CD4-positive, alpha-beta T cell treated with Interleukin-10 for 1 hour (primary cell): ENCODE measurements around the gene ING4.

ENCODE experiments used
- DNase-seq: peaks from one replicate; pipeline ENCODE4 v3.0.0-alpha.2; 2020

Gene ING4

GRCh38 chr12:6632026-6632983 is 30.6 kb downstream of the ING4 start:
- peak; percentile 69 for DNase-seq

- DNase-seq, result no peak
These were observed 31.4 kb downstream of the ING4 start for GRCh38 chr12:6631549-6631961.

GRCh38 chr12:6630736-6631135 is 32.2 kb downstream of the ING4 start:
- no peak for DNase-seq

DNA sequence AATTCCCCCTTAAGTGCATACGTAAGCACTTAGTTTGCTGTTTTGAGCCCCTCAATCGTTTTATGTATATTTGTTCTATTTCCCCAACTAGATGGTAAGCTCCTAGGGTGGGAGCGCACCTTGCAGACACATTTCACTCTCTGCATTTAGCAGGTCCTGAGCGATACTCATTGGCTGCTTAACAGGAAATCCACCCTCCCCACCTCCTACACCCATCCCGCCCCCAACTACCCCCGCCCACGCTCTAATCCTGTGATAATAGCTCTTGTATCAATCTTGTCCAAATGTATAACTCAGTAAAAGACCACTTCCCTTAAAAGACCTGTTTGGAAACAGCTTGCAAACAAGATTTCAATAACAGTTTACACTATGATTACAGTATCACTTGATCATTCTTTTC is 35.3 kb downstream of the ING4 start:
- peak; percentile 64 for DNase-seq

DNA sequence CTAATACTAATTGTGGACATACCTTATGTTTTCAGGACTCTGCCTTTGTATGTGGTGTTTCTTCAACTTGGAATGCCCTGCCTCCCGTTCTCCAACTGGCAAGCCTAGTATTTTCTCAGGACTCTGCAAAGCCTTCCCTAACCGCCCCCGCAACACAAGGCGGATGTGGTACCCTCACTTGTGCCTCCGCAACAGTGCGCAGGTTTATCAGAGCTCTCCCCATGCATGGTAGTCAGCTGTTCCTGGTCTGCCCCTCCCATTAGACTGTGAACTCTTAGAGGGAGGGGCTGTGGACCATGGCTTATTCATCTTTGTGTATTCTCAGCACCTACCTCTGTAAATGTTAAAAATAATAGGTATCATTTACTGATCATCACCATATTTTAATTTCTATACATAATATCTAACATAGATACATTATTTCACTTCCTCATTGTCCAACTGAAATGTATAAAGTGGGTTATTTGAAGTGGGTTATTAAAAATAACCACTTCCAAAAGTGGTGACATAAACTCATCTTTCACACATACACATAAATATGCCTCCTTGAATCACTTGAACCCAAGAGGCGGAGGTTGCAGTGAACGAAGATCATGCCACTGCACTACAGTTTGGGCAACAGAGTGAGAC is 36.1 kb downstream of the ING4 start:
- no peak for DNase-seq

- no peak for DNase-seq
These were observed 42.0 kb downstream of the ING4 start for GRCh38 chr12:6620885-6621274.

DNA sequence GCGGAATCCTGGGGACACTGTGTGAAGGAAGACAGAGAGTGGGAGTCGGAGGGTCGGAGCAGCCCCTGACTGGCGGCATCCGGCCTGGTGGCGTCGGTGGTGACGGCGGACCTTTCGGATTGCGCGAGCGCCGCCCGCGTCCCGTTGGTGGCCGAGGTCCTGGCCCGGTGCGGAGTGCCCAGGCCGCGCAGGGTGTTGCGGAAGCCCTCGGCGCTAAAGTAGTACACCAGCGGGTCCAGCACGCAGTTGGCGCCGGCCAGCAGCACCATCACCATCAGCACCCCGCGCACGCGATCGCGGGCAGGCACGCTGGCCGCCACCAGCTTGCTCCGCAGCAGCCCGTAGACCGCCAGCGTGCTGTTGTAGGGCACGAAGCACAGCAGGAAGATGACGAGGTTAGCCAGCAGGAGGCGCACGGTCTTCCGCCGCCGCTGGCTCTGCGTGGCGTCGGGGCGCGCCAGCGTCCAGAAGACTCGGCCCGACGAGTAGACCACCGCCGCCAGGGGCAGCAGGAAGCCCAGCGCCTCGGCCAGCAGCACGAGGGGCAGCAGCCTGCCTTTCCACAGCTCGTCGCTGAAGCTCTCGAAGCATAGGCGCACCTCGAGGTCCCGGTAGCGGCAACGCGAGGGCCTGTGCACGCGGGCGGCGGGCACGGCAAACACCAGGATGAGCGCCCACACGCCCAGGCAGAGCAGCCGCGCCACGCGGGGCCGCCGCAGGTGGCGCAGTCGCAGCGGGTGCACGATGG is 42.6 kb downstream of the ING4 start:
- peak; percentile 59 for DNase-seq

- DNase-seq, result no peak
These were observed 44.3 kb downstream of the ING4 start for GRCh38 chr12:6618483-6619225.

DNA sequence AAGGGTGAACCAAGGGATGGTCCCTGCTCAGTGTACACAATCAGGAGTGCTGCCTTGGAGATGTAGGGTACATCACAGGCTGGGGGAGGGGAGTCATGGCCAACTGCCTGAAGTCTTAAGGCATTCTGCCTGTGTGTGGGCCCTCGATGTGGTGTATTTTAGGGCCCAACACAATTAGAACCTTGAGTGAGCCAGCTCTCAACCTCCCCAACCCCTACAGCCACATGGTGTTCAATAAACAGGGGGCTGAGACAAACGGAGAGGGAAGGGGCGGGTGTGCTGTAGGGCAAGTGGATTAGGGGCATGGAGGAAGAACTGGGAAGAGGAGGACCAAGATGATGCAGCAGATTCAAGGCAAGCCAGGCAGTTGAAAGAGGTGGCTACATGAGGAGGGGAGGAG is 47.1 kb downstream of the ING4 start:
- no peak for DNase-seq

GRCh38 chr12:6614513-6615172 is 48.3 kb downstream of the ING4 start:
- no peak for DNase-seq

DNA sequence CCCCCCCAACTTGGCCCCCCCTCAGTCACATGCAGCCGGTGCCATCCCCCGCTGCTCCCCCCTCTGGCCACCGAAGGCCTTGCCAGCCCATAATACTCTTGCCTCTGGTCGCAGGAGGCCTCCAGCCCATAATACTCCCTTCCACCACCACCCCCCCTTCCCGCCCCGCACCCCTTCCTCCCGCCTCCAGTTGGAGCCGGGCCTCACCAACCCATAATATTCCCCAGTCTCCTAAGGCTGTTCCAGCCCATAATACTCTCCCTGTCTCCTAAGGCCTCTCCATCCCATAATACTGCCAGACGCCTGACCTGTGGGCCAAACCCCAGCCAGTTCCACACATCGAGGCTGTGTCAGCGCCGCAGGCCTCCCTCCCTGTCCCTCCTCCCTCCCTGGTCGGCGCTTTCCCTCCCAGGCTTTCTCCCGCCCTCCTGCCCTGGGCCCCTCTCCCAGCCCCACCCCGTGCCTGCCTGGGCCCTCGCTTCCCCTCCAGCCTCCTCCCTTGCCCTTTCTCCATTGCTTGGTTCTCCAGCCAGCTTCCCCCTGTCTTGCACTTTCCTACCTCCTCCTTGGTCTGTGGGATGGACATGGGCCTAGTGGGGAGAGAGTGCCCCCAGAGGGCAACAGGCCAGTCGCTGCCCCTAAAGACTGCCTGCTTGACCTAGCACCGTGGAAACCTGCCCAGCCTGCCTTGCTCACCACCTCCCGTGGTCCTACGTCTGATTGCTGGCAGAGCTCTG is 49.0 kb downstream of the ING4 start:
- DNase-seq, result peak; percentile 82

DNA sequence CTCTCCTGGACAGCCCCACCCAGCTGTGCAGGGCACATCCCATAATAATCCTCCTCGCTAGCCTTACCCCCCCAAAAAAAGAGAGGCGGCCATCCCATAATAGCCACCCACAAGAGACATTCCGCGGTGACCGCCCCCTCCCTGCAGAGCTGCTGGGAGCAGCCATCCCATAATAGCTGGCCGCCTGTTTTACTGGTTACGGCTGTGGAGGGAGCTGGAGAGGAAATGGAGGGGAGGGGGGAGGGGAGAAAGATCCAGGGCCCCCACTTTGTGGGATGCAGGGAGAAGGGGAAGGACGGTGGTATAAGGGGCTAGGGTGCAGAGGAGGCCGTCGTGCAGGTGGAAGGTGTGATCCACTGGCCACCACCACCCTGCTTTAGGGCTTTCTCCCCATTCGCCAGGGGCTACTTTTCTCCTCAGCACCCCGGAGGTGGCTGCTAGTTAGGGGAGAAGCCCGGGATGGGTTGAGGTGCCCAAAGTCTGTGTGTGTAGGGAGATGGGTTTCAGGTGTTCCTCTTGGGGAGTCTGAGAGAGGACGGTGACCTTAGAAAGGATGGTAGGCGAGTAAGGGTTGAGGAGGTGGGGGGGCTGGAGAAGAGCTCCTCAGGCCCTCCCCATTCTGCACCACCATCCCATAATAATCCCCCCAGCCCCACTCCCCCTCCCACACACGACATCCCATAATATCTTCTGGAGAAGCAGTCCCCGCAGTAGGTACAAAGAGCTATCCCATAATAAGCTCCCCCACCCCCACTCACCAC is 49.7 kb downstream of the ING4 start:
- DNase-seq, result peak; percentile 64

GRCh38 chr12:6612652-6613014 is 50.3 kb downstream of the ING4 start:
- DNase-seq, result no peak

GRCh38 chr12:6612247-6612646 is 50.7 kb downstream of the ING4 start:
- DNase-seq, result peak; percentile 50

DNA sequence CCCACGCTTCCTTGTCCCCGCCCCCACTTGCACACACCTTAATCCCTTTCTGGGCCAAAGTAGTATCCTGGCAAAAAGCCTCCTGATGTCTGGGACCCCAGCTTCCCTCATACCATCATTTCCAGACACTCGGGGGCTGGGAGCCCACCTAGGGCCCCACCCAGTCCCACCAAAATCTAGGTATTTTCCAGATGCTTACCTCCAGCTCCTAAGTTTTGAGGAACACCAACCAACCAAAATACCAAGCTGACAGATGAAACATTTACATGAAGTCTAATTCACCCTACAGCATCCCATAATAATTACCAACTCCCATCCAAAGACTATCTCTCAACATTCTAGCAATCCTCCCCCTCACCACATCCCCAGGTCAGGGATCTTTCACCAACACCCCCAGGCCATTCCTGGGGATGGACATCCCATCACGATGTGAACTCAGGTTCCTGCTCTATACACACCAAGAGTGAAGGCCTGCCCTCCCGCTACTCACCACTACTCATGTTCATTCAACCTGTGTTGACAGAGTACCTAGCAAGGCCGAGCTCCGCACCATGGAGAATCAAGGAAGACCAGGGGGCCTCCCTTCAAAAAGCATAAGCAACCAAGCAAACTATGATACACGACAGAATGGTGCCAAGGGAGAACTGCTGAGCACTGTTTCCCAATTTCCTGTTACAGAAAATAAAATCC is 54.2 kb downstream of the ING4 start:
- DNase-seq, result peak; percentile 39

DNA sequence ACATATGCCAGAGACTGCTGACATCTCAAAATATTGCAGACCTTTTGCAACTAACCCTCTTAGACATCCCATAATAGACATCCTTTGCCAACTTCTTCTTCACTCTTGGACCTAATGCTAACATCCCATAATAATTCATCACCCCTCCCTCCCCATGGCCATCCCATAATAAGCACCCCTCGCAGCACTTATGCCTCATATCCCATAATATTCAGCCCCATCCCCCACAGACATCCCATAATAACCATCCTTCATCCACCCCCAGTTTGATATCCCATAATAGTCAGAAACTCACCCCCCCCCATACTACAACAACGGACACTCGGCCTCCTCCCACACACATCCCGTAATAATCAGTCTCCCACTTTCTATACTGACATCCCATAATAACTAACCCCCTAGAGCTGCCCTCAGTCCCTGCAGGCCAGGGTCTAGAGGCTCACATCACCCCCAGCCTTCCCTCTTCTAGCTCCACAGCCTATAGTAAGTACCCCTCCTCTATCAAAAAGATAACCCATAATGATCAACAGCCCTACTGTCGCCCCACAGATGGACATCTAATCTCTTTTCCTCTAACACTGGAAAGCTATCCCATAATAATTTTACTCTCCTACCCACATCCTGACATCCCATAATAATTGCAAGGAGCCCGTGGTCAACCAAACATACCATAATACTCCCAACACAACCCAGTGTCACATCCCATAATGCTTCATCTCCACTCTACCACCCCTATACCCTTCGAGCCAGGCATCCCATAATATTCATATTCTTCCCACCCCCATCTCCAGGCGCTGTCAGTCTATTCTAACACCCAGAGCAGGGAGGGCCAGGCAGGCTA is 54.9 kb downstream of the ING4 start:
- peak; percentile 83 for DNase-seq

- DNase-seq, result peak; percentile 73
These were observed 56.4 kb downstream of the ING4 start for GRCh38 chr12:6606331-6607131.
